ENCODE measurements around the gene CSNK2A2.

Gene CSNK2A2

GRCh38 chr16:58114827-58115825, 82.8 kb downstream of the CSNK2A2 start:
- no peak for DNase-seq

GRCh38 chr16:58111302-58111627, 86.6 kb downstream of the CSNK2A2 start:
- no peak for DNase-seq

- peak in 4 of 58 donors; percentile 15 to 54 (median 28) for DNase-seq
Measured at GRCh38 chr16:58110571-58111301, 87.2 kb downstream of the CSNK2A2 start.

GRCh38 chr16:58109881-58110280, 88.0 kb downstream of the CSNK2A2 start:
- DNase-seq, result no peak

GRCh38 chr16:58109330-58109729, 88.6 kb downstream of the CSNK2A2 start:
- no peak for DNase-seq

Data from anterior cingulate cortex (tissue), 58 donors.